ENCODE measurements around the gene KLHL30. TPM values are rescaled to one million over a fixed set of nuclear protein-coding genes. Genes with fewer than 3 reads are reported as not detected.

The KLHL30 gene
- total RNA-seq, 2 experiments from 2014 or later: not detected

GRCh38 chr2:238173692-238174091 is 35.2 kb downstream of the KLHL30 start:
- CTCF ChIA-PET: interaction anchor here (0.5 to 0.6 kb wide), 2 partner anchors 374 to 467 kb away, joined by 3 read pairs; no protein-coding TSS in a partner anchor
- no peak overlapping the region for H3K27ac Mint-ChIP-seq
- POLR2A ChIA-PET: no interaction called here
- H3K36me3 Mint-ChIP-seq (ENCODE audit: low read depth): peaks cover 53% of the 10 kb centered on the region
- no peaks in the 10 kb centered on the region for H3K9me3 Mint-ChIP-seq (ENCODE audit: low read depth)
- no peaks in the 10 kb centered on the region for H3K27me3 Mint-ChIP-seq
- H3K4me1 Mint-ChIP-seq: peaks cover 5% of the 10 kb centered on the region
- no peak for ATAC-seq
- intact Hi-C loops (cut with DNase I, micrococcal nuclease): no loop called here
- no peak for DNase-seq
- H3K4me3 Mint-ChIP-seq: no peak overlapping the region

- H3K4me1 Mint-ChIP-seq: peaks cover 5% of the 10 kb centered on the region
Observed at GRCh38 chr2:238174291-238174690, 35.8 kb downstream of the KLHL30 start.

DNA sequence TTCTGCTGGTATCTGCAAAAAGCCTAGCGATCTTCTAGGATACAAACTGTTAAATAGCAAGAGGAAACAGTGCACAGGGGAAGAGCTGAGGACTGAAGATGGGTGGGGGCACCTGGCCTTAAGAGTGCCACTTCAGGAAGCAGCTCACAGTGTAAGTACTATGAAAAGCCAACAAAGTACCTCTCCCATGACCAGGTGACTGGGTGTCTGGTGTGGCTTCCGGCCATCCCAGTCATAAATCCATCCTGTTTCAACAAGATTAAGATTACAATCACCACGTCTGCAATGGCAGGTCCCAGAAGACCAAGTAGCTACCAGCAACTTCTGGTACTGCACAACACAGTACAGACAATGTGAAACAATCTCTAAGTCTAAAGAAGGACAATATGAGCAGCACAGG is 36.2 kb downstream of the KLHL30 start:
- DNase-seq: no peak
- peaks cover 3% of the 10 kb centered on the region for H3K4me1 Mint-ChIP-seq
- CTCF ChIA-PET: interaction anchor here (0.6 kb wide), 1 partner anchor 95 kb away, joined by 3 read pairs; no protein-coding TSS in a partner anchor
- intact Hi-C loops (cut with DNase I, micrococcal nuclease): no loop called here
- H3K4me3 Mint-ChIP-seq: no peak overlapping the region
- POLR2A ChIA-PET: no interaction called here
- no peak overlapping the region for H3K27ac Mint-ChIP-seq
- H3K36me3 Mint-ChIP-seq (ENCODE audit: low read depth): peaks cover 62% of the 10 kb centered on the region
- ATAC-seq: no peak
- no peaks in the 10 kb centered on the region for H3K27me3 Mint-ChIP-seq
- H3K9me3 Mint-ChIP-seq (ENCODE audit: low read depth): no peaks in the 10 kb centered on the region

More at GRCh38 chr2:238174291-238174690, 35.8 kb downstream of the KLHL30 start:
- H3K9me3 Mint-ChIP-seq (ENCODE audit: low read depth): no peaks in the 10 kb centered on the region
- CTCF ChIA-PET: interaction anchor here (0.6 kb wide), 1 partner anchor 375 kb away, joined by 3 read pairs; no protein-coding TSS in a partner anchor
- H3K4me3 Mint-ChIP-seq: no peak overlapping the region
- H3K36me3 Mint-ChIP-seq (ENCODE audit: low read depth): peaks cover 59% of the 10 kb centered on the region
- DNase-seq (no peak), ATAC-seq (no peak)
- POLR2A ChIA-PET: no interaction called here
- intact Hi-C loops (cut with DNase I, micrococcal nuclease): no loop called here
- H3K27me3 Mint-ChIP-seq: no peaks in the 10 kb centered on the region
- H3K27ac Mint-ChIP-seq: no peak overlapping the region

DNA sequence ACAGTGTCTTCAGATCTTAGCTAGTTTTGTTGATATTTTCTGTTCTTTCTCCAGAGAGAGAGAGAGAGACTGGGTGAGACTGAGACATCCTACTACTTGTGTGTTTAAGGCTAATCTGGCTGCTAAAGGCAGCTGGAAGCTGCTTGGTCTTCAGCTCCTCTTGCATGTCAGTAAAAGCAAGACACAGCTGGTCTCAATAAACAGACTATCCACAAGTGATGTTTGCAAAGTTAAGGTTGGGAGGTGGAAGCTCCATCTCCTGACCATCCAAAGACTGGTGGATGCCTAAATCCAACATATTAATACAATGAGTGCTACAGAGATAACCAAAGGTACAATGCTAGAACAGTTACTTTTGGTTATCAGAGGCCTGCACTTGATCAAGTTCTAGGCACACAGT is 38.1 kb downstream of the KLHL30 start:
- ChIA-PET CTCF (interaction anchor here (0.6 to 1.8 kb wide), 4 partner anchors 12 to 502 kb away, joined by 3 to 5 read pairs (median 3); no protein-coding TSS in a partner anchor), POLR2A (no interaction called here)
- Mint-ChIP-seq H3K4me1 (no peaks in the 10 kb centered on the region), H3K36me3 (ENCODE audit: low read depth) (peaks cover 67% of the 10 kb centered on the region), H3K27me3 (no peaks in the 10 kb centered on the region), H3K27ac (no peak overlapping the region), H3K4me3 (no peak overlapping the region), H3K9me3 (ENCODE audit: low read depth) (no peaks in the 10 kb centered on the region)
- intact Hi-C loops (cut with DNase I, micrococcal nuclease): no loop called here
- DNase-seq (no peak), ATAC-seq (no peak)

DNA sequence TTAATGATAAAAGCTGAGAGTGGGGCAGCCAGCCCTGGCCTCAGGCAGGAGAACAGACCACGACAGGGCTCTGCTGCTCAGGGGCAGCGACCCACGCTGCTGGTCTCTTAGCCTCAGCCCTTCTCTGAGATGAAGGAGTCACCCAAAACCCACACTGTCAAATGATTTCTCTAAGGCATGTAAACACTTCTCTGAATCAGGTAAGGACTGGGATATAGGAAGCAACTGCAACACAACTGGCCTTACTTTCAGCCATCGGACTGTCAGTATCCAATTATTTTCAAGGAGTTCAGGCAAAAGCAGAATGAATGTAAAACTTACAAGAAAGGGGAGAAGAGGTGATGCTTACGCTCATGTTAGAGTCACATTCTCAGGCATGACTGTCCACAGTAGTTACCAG is 42.1 kb downstream of the KLHL30 start:
- intact Hi-C loops (cut with DNase I, micrococcal nuclease): no loop called here
- Mint-ChIP-seq H3K9me3 (ENCODE audit: low read depth) (no peaks in the 10 kb centered on the region), H3K27me3 (no peaks in the 10 kb centered on the region), H3K36me3 (ENCODE audit: low read depth) (peaks cover 75% of the 10 kb centered on the region), H3K4me3 (no peak overlapping the region), H3K27ac (no peak overlapping the region), H3K4me1 (peaks cover 3% of the 10 kb centered on the region)
- POLR2A ChIA-PET: no interaction called here
- CTCF ChIA-PET: no interaction called here
- DNase-seq (no peak), ATAC-seq (no peak)

DNA sequence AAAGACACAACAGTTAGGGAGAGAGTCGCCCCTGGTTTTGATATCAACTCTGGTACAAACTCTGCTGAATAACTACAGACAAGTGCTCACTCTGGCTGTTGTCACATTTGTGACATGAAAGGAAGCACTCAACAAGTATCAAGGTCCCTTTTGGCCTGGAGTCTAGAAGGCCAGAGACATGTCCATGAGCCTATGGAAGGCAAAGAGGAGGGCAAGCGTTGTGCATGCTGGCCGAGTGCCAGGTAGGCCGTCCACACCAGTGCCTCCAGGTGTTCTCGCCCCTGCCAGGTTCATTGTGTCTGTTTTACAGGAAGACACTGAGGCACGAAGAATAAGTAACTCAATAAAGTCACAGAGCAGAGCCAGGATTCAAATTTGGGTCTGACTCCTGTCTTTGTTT is 43.9 kb downstream of the KLHL30 start:
- no peak overlapping the region for H3K4me3 Mint-ChIP-seq
- ChIA-PET POLR2A (no interaction called here), CTCF (interaction anchor here (0.7 kb wide), 1 partner anchor 1026 kb away, joined by 3 read pairs; no protein-coding TSS in a partner anchor)
- ATAC-seq: no peak
- H3K4me1 Mint-ChIP-seq: peaks cover 3% of the 10 kb centered on the region
- no peaks in the 10 kb centered on the region for H3K9me3 Mint-ChIP-seq (ENCODE audit: low read depth)
- H3K27ac Mint-ChIP-seq: no peak overlapping the region
- H3K36me3 Mint-ChIP-seq (ENCODE audit: low read depth): peaks cover 81% of the 10 kb centered on the region
- no peaks in the 10 kb centered on the region for H3K27me3 Mint-ChIP-seq
- no peak for DNase-seq
- intact Hi-C loops (cut with DNase I, micrococcal nuclease): no loop called here

- ChIA-PET CTCF (interaction anchor here (0.6 to 1.3 kb wide), 2 partner anchors 14 to 325 kb away, joined by 3 to 4 read pairs; no protein-coding TSS in a partner anchor), POLR2A (interaction anchor here (0.6 kb wide), 1 partner anchor 184 kb away, joined by 4 read pairs; no protein-coding TSS in a partner anchor)
- DNase-seq (no peak), ATAC-seq (peak; percentile 51)
- intact Hi-C loops (cut with DNase I, micrococcal nuclease): no loop called here
- H3K9me3 Mint-ChIP-seq (ENCODE audit: low read depth): no peaks in the 10 kb centered on the region
- H3K4me1 Mint-ChIP-seq: peaks cover 3% of the 10 kb centered on the region
- no peak overlapping the region for H3K4me3 Mint-ChIP-seq
- no peak overlapping the region for H3K27ac Mint-ChIP-seq
- H3K27me3 Mint-ChIP-seq: no peaks in the 10 kb centered on the region
- peaks cover 84% of the 10 kb centered on the region for H3K36me3 Mint-ChIP-seq (ENCODE audit: low read depth)
Observed at GRCh38 chr2:238183821-238184220, 45.4 kb downstream of the KLHL30 start.

GRCh38 chr2:238187618-238188548 is 49.4 kb downstream of the KLHL30 start:
- intact Hi-C loops (cut with DNase I, micrococcal nuclease): no loop called here
- no peaks in the 10 kb centered on the region for H3K9me3 Mint-ChIP-seq (ENCODE audit: low read depth)
- POLR2A ChIA-PET: no interaction called here
- no peak for ATAC-seq
- H3K27ac Mint-ChIP-seq: no peak overlapping the region
- CTCF ChIA-PET: interaction anchor here (0.7 to 1.3 kb wide), 2 partner anchors 13 to 75 kb away, joined by 3 read pairs; no protein-coding TSS in a partner anchor
- H3K4me3 Mint-ChIP-seq: no peak overlapping the region
- H3K4me1 Mint-ChIP-seq: peaks cover 3% of the 10 kb centered on the region
- no peak for DNase-seq
- H3K36me3 Mint-ChIP-seq (ENCODE audit: low read depth): peaks cover 72% of the 10 kb centered on the region
- no peaks in the 10 kb centered on the region for H3K27me3 Mint-ChIP-seq

DNA sequence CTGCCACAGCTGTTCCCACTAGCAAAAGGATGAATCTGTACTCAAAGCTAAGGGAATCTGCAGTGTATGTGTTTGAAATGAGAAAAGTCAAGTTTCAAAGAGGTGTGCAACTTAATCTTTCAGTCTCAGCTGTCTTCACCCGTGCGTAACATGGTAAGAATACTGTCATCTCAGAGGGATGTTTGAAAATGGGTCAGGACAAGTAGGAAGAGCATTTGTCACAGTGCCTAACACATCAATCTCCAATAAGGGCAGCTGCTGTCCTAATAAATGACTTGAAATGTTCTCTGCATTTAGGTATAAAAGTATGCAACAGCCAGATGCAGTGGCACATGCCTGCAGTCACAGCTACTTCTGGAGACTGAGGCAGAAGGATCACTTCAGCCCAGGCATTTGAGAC is 52.0 kb downstream of the KLHL30 start:
- ChIA-PET POLR2A (interaction anchor here (0.7 kb wide), 1 partner anchor 28 kb away, joined by 8 read pairs; no protein-coding TSS in a partner anchor), CTCF (interaction anchor here (1.6 kb wide), 2 partner anchors 11 to 332 kb away, joined by 4 to 7 read pairs; no protein-coding TSS in a partner anchor)
- Mint-ChIP-seq H3K4me1 (peaks cover under 1% of the 10 kb centered on the region), H3K36me3 (ENCODE audit: low read depth) (peaks cover 68% of the 10 kb centered on the region), H3K4me3 (no peak overlapping the region), H3K27me3 (no peaks in the 10 kb centered on the region), H3K9me3 (ENCODE audit: low read depth) (no peaks in the 10 kb centered on the region), H3K27ac (peak overlapping the region; percentile 63)
- intact Hi-C loops (cut with DNase I, micrococcal nuclease): no loop called here
- DNase-seq (no peak), ATAC-seq (no peak)

Other genes starting within 250 kb of the KLHL30 start
- 10 to 100 TPM; 59.2 to 75.5 TPM for gene UBE2F, start 171.7 kb upstream of the KLHL30 start, total RNA-seq
- 10 to 100 TPM; 59.2 to 60.5 TPM for gene SCLY, start 77.7 kb upstream of the KLHL30 start, total RNA-seq
- gene ESPNL, start 38.3 kb upstream of the KLHL30 start, total RNA-seq: under 1 TPM; 0.16 to 0.21 TPM
- gene ERFE, start 20.3 kb downstream of the KLHL30 start, total RNA-seq: under 1 TPM; 0.07 to 0.39 TPM
- 10 to 100 TPM; 39.2 to 44.3 TPM for gene ILKAP, start 65.0 kb downstream of the KLHL30 start, total RNA-seq
- gene HES6, start 101.4 kb downstream of the KLHL30 start, total RNA-seq: 1 to 10 TPM; 1.8 to 4.0 TPM
- 10 to 100 TPM; 12.2 to 13.5 TPM for gene PER2, start 149.9 kb downstream of the KLHL30 start, total RNA-seq
- gene TRAF3IP1, start 181.8 kb downstream of the KLHL30 start, total RNA-seq: 1 to 10 TPM; 8.5 to 9.8 TPM

Measured in activated CD4-positive, alpha-beta T cell treated with anti-CD3 and anti-CD28 coated beads for 36 hours (primary cell).